ENCODE measurements around the gene PRMT5.
"Not testable (repeated sequence)": the region's sequence is repeated elsewhere in the genome, so short reads cannot be mapped to it uniquely, and the experiment has no call there.

Gene PRMT5

DNA sequence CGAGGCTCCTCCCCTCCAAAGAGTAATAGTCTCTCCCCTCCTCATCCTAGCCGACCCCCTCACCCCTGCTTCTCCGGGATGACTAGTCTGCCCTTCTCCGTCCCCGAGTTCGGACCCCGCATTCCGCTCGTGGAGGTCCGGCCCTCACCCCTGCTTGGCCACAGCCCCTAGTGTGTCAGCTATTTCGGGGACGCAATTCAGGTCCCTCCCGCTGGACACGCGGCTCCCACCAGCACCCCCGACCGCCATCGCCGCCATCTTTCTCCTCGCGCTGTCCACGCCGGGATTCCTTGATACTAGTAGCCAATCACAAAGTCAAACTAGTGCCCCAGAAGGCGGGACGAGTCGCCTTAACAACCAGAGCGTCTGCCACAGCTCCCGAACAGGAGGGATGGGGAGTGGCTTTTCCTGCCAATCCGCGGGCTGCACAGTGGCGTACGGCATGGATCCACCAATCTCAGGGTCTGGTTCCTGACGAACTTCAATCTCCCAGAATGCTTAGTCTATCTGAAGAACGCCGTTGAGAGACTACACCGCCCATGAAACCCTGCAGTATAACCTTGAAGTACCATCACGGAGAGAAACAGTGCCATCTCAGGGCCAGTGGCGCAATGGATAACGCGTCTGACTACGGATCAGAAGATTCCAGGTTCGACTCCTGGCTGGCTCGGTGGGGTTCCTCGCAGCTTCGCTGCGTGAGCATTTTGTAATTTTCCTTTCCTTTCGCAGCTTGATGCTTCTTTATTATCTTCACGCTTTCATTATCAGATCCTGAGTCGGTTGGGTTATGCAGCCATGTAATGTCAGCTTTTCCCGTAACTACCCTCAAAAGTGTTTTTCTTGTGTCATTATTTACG lies at the start of gene PRMT5:
Gene PRMT5 (minus strand): TSS at position 273 of the 857 bp plus-strand sequence. CDS start 15 bp downstream, at position 258.
- DNase-seq (ENCODE audit: low spot score) (peak; percentile 98), FAIRE-seq (peak; percentile 79)

DNA sequence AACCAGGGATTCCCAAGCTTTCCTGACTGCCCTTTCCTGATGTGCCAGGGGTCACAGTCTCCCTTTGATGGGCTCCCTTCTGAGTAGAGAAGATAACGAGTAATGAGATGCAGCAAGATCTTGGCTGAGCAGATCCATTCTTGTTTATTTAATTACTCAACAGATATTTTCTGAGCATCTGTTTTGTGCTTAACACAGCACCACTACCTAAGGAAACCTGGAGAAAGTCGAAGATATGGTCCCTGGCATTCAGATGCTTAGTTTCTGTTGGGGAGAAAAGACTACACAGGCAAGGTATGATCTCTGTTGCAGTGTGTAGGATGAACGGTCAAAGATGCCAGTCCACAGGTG lies 49.3 kb upstream of the PRMT5 start:
- FAIRE-seq (no peak), DNase-seq (ENCODE audit: low spot score) (no peak)

DNA sequence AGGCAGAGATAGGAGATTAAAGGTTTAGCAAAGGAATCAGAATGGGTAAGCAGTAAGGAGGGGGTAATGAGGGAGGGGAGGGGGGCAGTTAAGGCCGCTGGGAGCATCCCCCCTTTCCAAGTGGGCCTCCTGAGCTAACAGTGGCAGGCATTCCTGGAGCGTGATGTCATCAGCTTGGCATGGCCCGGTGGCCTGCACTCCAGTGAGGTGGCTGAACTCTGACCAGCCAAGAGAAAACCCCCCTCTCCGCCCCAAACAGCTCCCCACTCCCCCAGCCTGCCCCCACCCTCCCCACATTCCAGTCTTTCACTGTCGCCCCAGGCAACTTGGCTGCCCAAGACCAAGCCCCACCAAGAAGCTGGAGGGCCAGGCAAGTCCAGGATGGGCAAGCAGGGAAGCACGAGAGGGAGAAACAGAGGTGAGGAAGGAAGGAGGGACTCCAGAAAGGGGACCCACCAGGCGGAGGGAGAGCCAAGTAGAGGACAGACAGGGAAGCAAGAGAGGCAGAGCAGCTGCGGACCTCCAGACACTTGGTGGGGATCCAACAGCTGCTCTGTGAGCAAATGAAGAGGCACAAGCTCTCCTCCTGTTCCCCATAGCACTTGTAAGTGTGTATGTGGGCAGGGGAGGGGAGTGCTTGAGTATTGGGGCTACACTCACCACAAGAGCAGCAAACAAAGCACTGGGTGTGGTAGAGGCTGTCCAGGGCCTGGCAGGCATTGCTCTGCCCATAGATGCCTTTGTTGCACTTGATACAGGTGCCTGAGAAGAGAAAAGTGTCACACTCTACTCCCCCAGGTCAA lies 48.7 kb upstream of the PRMT5 start:
- FAIRE-seq (no peak), DNase-seq (ENCODE audit: low spot score) (peak; percentile 86)

DNA sequence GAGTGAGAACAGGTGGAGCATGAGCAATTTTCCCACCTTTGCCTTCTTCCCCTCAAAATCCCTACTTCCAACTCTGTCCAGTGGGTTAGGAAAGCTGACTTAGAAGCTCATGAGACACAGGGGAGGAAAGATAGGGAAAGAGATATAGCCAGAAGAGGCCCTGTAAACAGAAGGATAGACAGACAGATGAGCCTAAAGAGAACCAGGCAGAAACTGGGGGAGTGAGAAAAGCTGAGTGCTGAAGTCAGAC lies 48.2 kb upstream of the PRMT5 start:
- no peak for DNase-seq (ENCODE audit: low spot score)
- no peak for FAIRE-seq

DNA sequence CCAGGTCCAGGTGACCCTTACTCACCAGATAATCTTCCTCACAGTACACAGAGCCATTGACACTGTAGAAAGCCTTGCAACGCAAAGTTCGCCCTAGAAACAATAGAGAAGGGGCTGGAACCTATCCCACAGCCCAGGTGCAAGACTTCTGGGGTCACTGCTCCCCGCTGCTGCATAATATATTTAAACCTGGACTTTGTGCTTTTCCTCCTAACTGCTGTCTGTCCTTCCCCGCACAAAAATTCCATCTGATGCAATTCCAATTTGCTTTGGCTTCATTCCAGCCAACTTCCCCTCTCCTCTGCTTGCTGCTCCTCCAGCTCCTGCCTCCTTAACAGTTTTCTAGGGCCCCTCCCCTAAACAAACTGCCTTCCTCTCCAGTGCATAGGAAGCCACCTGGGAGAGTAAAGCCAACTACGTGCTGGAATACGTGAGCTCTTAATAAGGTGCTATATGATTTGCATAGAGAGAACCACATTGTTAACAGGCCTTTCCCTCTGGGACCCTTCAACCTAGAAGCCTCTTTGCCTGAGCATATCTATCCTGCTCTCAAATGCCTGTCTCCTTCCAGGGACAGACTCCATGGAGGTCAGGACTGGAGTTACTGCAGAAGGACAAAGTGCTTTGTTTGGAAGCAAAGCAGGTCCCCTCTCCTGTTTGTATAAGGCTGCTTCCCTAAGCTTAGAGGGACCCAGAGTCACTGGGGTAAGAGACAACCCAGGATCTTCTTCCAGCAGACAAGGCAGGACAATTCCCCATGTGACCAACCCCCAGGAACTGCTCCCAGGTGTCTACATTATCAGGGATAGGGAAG lies 47.7 kb upstream of the PRMT5 start:
- FAIRE-seq (no peak), DNase-seq (ENCODE audit: low spot score) (peak; percentile 70)

DNA sequence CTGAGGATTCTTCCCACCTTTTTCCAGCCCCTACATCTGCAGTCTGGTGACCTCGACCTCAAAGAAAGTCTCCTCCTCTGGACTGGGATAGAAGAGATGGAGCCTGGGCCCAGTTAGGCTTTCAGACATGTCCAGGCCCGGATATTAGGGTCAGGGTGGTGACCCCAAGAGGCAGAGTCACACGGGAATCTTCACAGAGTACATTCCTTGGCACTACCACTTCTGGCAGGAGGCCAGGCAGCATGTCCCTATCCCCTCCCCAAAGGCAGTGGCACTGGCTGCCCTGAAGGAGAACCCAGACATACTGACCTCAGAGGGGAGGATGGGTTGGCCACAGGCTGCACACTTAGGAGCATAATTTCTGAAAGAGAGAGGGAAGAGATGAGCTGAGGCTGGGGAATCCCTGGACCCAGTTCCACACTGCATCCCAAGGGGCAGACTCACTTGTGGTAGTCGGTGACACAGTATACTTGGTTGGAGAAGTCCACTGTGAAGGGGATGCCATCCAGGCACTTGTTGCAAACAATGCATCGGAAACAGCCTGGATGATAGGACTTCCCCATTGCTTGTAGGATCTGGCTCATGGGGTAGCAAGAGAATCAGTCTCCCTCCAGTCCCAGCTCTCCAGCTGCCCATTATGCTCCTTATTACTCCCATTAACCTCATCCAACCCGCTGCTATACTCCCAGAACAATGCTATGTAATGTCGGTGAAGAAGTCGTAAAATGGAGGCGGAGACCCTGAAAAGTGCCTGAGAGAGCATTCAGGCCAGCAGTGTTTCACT lies 45.5 kb upstream of the PRMT5 start:
- FAIRE-seq (no peak), DNase-seq (ENCODE audit: low spot score) (peak; percentile 85)

DNA sequence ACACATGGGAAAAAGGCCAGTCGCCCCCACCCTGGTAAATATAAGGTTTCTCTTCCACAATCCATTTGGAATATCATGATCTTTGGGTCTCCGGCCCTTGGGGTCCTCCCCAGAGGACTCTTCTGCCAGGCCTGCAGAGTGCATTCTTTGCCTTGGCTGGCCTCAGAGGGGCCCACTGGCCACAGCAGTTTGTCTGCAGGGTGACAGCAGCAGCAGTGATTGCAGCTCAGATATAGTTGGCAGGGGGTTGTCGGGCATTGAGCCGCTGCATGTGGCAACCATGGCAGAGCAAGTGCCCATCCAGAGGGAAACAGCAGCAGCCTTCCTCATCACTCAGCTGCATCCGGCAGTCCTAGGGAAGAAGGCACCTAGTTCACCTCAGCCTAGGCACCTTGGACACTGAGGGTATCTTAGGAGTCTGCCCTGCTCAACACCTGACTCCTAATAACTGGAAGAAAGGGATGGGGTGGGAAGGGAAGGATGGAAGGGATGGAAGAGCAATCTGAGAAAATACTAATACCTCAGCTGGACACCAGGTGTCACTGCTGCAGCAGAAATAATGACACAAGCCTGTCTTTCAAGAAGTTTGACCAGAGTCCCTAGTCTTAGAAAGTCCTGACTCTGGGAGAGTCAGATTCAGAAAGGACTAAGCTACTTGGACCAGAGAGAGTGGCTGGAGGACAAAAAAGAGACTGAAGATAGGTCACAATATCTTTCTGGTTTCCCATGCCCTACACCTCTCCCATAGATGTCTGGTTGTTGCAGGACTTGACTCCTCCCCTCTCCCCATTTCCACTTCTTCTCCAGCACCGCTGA lies 44.2 kb upstream of the PRMT5 start:
- FAIRE-seq, result no peak
- DNase-seq (ENCODE audit: low spot score), result peak; percentile 37

DNA sequence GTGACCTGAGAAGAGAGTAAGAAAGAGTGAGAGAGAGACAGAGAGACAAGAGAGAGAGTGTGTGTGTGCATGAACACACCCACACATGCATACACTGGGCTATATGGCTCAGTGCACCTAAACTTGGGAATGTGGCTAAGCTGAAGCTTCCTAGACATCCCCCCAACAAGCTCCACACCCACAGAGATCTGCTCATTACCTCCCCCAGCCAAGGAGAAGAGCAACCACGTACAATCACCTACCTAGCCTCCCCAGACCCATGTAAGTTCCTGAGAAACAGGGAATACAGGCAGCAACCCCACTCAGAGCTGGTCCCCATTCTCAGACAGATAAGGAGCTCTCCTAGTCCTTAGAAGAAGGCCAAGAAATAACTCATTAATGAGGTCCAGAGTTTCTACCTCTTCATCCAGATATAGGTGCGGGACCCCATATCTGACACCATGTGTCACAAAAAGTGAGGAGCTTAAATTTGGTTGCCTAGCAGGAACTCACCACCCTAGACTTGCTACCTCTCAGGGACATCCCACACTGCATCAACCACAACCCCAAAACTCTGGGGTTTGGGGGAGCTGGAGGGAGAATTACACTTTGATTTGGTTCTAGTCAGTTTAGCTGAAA lies 43.2 kb upstream of the PRMT5 start:
- no peak for DNase-seq (ENCODE audit: low spot score)
- no peak for FAIRE-seq

DNA sequence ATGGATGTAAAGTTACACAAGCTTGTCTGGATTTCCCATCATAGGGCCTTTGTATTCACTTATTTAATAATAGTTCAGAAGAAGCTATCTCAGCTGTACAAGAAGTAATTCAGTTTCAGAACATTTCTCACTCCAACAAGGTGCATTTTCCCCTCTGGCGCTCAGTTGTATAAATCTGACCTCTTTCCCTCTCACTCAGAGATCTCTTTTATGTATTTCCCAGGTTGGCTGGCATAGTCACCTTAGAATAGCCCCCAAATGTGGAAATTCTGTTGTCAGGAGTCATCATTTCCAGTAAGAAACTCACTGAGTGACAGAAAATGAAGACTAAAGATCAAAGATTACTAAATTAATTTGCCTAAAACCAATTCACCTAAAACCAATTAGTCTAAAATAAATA lies 42.0 kb upstream of the PRMT5 start:
- FAIRE-seq (no peak), DNase-seq (ENCODE audit: low spot score) (no peak)

DNA sequence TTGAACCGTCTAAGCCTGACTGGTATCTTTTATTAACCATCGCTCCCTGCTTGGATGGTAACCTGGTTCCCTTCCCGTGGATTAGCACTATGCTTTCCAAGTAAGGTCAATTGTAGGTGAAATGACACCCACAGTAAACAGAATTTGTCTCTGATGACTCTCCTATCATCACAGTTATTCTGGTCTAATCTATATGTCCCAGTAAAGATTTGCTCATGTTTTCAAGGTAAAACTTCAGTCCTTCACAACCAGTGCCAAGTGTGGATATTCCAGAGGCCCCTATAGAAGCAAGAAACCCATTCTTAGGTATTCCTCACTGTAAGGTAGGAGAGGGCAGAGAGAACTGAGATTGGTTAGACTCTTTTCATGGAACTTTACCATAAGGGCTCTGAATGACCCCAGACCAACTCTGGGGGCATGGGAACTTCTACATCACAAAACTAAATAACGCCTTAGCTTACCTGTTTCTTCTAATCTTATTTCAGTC lies 37.6 kb upstream of the PRMT5 start:
- FAIRE-seq, result no peak

DNA sequence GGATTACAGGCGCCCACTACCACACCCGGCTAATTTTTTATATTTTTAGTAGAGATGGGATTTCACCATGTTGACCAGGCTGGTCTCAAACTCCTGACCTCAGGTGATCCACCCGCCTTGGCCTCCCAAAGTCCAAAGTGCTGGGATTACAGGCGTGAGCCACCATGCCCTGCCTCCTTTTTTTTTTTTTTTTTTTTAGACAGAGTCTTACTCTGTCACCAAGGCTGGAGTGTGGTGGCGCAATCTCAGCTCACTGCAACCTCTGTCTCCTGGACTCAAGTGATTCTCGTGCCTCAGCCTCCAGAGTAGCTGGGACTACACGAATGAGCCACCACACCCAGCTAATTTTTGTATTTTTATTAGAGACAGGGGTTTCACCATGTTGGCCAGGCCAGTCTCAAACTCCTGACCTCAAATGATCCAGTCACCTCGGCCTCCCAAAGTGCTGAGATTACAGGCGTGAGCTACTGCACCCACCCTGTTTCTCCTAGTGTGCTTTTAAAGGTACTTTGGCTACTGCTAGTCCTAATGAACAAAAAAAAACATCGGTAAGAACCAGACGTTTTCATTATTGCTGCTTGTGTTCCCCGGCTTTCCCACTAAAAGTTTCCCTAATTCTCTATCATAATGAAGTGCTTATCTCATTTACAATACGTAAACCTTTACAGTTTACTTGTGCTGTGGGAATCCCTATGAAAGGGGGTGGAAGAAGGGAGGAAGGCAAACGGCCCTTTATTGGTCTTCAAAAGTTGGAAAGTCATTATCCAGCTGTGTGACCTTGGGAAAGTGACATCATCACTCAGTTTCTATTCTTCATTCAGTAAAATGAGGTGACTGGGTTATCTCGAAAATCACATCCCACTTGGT lies 37.0 kb upstream of the PRMT5 start:
- not testable (repeated sequence) for DNase-seq (ENCODE audit: low spot score); FAIRE-seq

More for the DNA sequence above, 37.6 kb upstream of the PRMT5 start:
- DNase-seq (ENCODE audit: low spot score), result no peak

DNA sequence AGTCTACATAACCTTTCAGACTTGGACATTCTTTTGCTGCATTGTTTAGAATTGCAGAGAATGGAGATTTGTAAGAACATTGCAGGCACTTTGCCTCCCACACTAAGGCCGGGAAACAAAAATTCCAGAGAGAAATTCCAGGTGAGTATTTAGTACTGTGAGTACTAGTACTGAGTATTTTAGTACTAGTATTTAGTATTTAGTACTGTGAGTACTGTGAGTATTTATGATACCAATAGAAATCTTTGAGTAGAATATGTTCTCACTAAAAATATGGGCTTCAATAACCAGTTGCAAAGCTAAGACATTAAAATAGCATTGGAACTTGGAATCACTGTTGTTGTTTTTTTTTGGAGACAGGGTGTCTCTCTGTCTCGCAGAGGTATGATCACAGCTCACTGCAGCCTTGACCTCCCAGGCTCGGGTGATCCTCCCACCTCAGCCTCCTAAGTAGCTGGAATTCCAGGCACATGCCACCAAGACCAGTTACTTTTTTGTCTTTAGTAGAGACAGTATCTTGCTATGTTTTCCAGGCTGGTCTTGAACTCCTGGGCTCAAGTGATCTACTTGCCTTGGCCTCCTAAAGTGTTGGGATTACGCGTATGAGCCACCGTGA lies 33.0 kb upstream of the PRMT5 start:
- FAIRE-seq (no peak), DNase-seq (ENCODE audit: low spot score) (no peak)

DNA sequence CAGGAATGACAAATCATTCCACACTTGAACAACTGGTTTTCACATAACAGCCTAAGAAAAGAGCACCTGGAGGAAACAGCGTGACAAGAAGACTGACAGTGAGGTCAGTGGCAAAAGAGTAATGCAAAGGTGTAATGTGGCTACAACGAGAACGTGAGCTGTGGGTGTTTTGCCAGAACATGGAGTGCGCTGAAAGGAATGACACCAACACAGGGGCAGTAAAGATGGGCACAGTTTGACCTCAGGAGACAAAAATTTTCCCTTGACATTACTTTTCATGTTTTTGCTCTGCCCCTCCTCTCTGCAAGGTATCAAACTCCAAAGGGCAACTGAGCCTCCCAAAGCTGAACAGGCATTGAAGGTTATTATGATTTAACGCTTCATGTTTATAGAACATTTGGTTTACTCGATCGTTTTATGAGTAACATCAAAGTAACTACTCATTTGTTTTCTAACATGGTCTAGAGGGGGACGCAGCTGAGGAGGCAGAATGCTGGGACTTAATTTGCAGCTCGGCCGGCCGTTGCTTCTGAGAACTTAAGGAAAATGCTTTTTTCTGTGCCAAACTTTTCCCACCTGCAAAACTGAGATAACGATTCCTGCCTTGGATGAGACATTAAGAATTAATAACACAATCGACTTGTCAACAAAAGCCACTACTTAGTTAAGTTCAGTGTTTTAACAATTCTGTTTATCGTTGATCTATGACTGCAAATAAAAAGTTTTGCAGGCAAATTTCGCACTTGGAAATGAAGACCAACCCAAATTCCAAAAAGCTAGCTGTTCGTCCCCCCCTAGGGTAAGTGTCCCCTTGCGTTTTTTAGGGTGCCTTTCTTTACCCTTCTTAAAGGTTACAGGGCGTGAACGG lies 26.8 kb upstream of the PRMT5 start:
- DNase-seq (ENCODE audit: low spot score) (peak; percentile 27), FAIRE-seq (no peak)

DNA sequence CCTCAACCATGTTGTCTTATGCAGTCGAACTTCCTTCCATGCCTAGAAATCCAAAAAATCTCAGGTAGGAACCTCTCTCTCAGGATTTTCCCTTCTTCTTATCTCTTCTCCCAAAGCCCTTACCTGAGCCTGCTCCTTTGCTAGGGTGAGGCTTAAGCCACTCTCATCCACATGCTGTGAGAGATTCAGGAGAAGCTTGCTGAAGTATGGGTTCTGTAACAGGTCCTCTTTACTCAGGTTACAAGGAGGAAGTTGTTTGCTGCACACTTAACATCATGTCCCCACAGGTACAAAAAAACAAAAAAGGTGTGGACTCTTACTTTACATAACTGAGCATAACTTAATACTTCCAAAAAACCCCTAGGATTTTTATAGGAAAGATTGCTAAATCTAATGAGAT lies 23.2 kb upstream of the PRMT5 start:
- FAIRE-seq, result no peak
- no peak for DNase-seq (ENCODE audit: low spot score)

DNA sequence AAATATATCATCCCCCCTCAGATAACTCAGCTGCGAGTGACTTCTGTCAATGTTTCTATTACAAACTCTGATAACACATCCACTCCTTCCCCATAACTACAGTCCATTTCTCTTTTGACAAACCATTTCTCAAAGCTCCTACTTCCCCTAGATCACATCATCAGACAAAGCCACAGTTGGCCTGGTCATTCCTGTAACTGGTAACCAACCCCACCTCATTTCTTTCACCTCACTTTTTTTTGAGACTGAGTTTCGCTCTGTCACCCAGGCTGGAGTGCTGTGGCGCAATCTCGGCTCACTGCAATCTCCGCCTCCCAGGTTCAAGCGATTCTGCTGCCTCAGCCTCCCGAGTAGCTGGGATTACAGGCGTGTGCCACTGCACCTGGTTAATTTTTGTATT lies 22.6 kb upstream of the PRMT5 start:
- not testable (repeated sequence) for DNase-seq (ENCODE audit: low spot score); FAIRE-seq

DNA sequence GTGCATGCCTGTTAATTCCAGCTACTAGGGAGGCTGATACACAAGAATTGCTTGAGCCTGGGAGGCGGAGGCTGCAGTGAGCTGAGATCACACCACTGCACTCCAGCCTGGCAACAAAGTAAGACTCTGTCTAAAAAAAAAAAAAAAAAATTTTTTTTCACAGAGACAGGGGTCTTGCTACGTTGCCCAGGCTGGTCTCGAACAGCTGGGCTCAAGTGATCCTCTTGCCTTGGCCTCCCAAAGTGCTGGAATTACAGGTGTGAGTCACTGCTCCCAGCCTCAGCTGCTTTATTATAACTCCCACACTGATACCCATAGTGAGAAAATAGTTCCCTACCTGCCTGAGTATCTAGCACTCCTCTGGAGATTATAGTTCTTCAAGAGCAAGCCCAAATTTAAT lies 16.5 kb upstream of the PRMT5 start:
- DNase-seq (ENCODE audit: low spot score), result no peak
- no peak for FAIRE-seq

DNA sequence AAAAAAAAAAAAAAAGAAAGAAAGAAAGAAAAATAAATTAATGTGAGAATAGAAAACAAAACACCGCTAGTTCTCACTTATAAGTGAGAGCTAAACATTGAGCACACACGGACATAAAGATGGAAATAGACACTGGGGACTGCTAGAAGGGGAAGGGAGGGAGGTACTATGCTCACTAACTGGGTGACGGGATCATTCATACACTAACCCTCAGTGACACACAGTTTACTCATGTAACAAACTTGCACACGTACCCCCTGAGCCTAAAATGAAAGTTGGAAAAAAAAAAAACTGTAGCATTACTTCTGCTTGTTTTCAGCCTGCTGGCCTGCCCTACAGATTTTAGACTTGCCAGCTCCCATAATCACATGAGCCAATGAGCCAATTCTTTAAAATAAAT lies 10.5 kb upstream of the PRMT5 start:
- FAIRE-seq, result no peak
- peak; percentile 16 for DNase-seq (ENCODE audit: low spot score)

All from RCC 7860 (cell line).